Smooth muscle cell (in vitro differentiated cells): Measurements from ENCODE around the gene WDR72. TPM values are rescaled to one million over a fixed set of nuclear protein-coding genes. Genes with fewer than 3 reads are reported as not detected.

Experiments used
- DNase-seq: peaks from one replicate; lab custom pipeline; 2025; ENCODE audit not compliant: unreplicated experiment; lab: John Stamatoyannopoulos, UW
- H2AFZ ChIP-seq: fragments of 200-600 bp; sonication (generic); 2 replicates; pipeline ENCODE4 v1.6.0; 2016; ENCODE audit warnings: antibody characterized with exemption, low read depth, mild to moderate bottlenecking
- H3F3A ChIP-seq: fragments of 200-600 bp; sonication (generic); 2 replicates; pipeline ENCODE4 v1.6.0; 2017; ENCODE audit warnings: antibody characterized with exemption, low read depth
- H3K27ac ChIP-seq: fragments of 200-600 bp; sonication (generic); 2 replicates; pipeline ENCODE4 v1.5.1; 2016; ENCODE audit warnings: low read depth, mild to moderate bottlenecking
- H3K27me3 ChIP-seq: fragments of 200-600 bp; sonication (generic); 2 replicates; pipeline ENCODE4 v1.6.1; 2016; ENCODE audit warnings: low read depth, mild to moderate bottlenecking
- H3K36me3 ChIP-seq: fragments of 200-600 bp; sonication (generic); 2 replicates; pipeline ENCODE4 v1.5.1; 2016; ENCODE audit warnings: low read depth
- H3K4me1 ChIP-seq: fragments of 200-600 bp; sonication (generic); 2 replicates; pipeline ENCODE4 v1.5.1; 2016; ENCODE audit warnings: low read depth
- H3K4me2 ChIP-seq: fragments of 200-600 bp; sonication (generic); 2 replicates; pipeline ENCODE4 v1.6.0; 2016; ENCODE audit warnings: mild to moderate bottlenecking
- H3K4me3 ChIP-seq: fragments of 200-600 bp; sonication (generic); 2 replicates; pipeline ENCODE4 v1.5.1; 2016; ENCODE audit warnings: mild to moderate bottlenecking
- H3K79me2 ChIP-seq: fragments of 200-600 bp; sonication (generic); 2 replicates; pipeline ENCODE4 v1.6.0; 2016; ENCODE audit warnings: low read depth, mild to moderate bottlenecking
- H3K9ac ChIP-seq: fragments of 200-600 bp; sonication (generic); 2 replicates; pipeline ENCODE4 v1.6.0; 2016; ENCODE audit warnings: low read depth
- H3K9me3 ChIP-seq: fragments of 200-600 bp; sonication (generic); replicated peaks from 2 replicates; pipeline ENCODE4 v1.5.1; 2016; ENCODE audit warnings: low read depth
- H4K20me1 ChIP-seq: fragments of 200-600 bp; sonication (generic); 2 replicates; pipeline ENCODE4 v1.6.0; 2016; ENCODE audit warnings: low read depth
- CTCF ChIP-seq: fragments of 200-600 bp; sonication (generic); IDR thresholded peaks from 2 replicates; pipeline ENCODE4 v1.5.1; 2017; ENCODE audit warnings: borderline replicate concordance, mild to moderate bottlenecking, antibody characterized with exemption; ENCODE audit not compliant: insufficient read depth, poor library complexity, severe bottlenecking
- WGBS: methylation state at CpG from one replicate; pipeline ENCODE4 v1.1.7; 2016; ENCODE audit warnings: low lambda C conversion rate; 5-methylcytosine and 5-hydroxymethylcytosine counted together
- polyA plus RNA-seq: library from polyadenylated mRNA; unstranded; fragments of >200 nt; fragmentation: Nextera tagmentation; extraction: Ambion mirVana; gene quantifications from 2 replicates; pipeline ENCODE4 v1.2.1, GENCODE V29; 2016
- total RNA-seq: library from RNA; depleted of rRNA; stranded (reverse); fragments of >200 nt; gene quantifications from 2 replicates; pipeline ENCODE4 v1.2.3, GENCODE V29; 2014

Gene WDR72
- total and polyA plus RNA-seq, 2 experiments from 2014 or later = 1.3 to 3.3 TPM

GRCh38 chr15:53506370-53506769 lies 253.1 kb downstream of the WDR72 start:
- Histone ChIP-seq H3K27ac (no peak overlapping the region), H4K20me1 (no peaks in the 10 kb centered on the region), H3K4me1 (no peaks in the 10 kb centered on the region), H3K79me2 (no peaks in the 10 kb centered on the region), H3K4me2 (no peak overlapping the region), H3K9ac (no peak overlapping the region), H3K9me3 (no peaks in the 10 kb centered on the region), H3F3A (no peaks in the 10 kb centered on the region), H3K27me3 (no peaks in the 10 kb centered on the region), H2AFZ (no peak overlapping the region), H3K4me3 (no peak overlapping the region), H3K36me3 (no peaks in the 10 kb centered on the region)
- no peak for DNase-seq
- TF ChIP-seq CTCF = no peak
- WGBS = 77% methylated on average over 2 of the region's 2 CpGs

GRCh38 chr15:53498996-53499395 lies 260.5 kb downstream of the WDR72 start:
- no peak overlapping the region for H3K9ac ChIP-seq
- H3K9me3 ChIP-seq = no peaks in the 10 kb centered on the region
- no peak for TF ChIP-seq CTCF
- no peaks in the 10 kb centered on the region for H3K4me1 ChIP-seq
- no peak overlapping the region for H3K4me2 ChIP-seq
- no peak for DNase-seq
- WGBS = 72% methylated on average over 4 of the region's 4 CpGs
- H3K79me2 ChIP-seq = no peaks in the 10 kb centered on the region
- H4K20me1 ChIP-seq = no peaks in the 10 kb centered on the region
- no peak overlapping the region for H3K27ac ChIP-seq
- H3K4me3 ChIP-seq = no peak overlapping the region
- H3K36me3 ChIP-seq = no peaks in the 10 kb centered on the region
- no peaks in the 10 kb centered on the region for H3F3A ChIP-seq
- H3K27me3 ChIP-seq = no peaks in the 10 kb centered on the region
- no peak overlapping the region for H2AFZ ChIP-seq

GRCh38 chr15:53490341-53490740 lies 269.1 kb downstream of the WDR72 start:
- H3K4me1 ChIP-seq = no peaks in the 10 kb centered on the region
- TF ChIP-seq CTCF = no peak
- no peak overlapping the region for H3K4me3 ChIP-seq
- no peaks in the 10 kb centered on the region for H3K36me3 ChIP-seq
- no peaks in the 10 kb centered on the region for H3K79me2 ChIP-seq
- no peak overlapping the region for H3K27ac ChIP-seq
- no peak for DNase-seq
- no peaks in the 10 kb centered on the region for H3K9me3 ChIP-seq
- H3K4me2 ChIP-seq = no peak overlapping the region
- no peaks in the 10 kb centered on the region for H3K27me3 ChIP-seq
- H3K9ac ChIP-seq = no peak overlapping the region
- no peaks in the 10 kb centered on the region for H4K20me1 ChIP-seq
- H3F3A ChIP-seq = no peaks in the 10 kb centered on the region
- no peak overlapping the region for H2AFZ ChIP-seq

- H3K4me1 ChIP-seq = no peaks in the 10 kb centered on the region
- no peak overlapping the region for H3K9ac ChIP-seq
- no peaks in the 10 kb centered on the region for H3K36me3 ChIP-seq
- no peaks in the 10 kb centered on the region for H3K79me2 ChIP-seq
- no peak for DNase-seq
- H2AFZ ChIP-seq = no peak overlapping the region
- H4K20me1 ChIP-seq = no peaks in the 10 kb centered on the region
- no peak overlapping the region for H3K4me3 ChIP-seq
- no peaks in the 10 kb centered on the region for H3K27me3 ChIP-seq
- no peaks in the 10 kb centered on the region for H3K9me3 ChIP-seq
- 96% methylated on average over 1 of the region's 1 CpG for WGBS
- no peak overlapping the region for H3K27ac ChIP-seq
- TF ChIP-seq CTCF = no peak
- H3K4me2 ChIP-seq = no peak overlapping the region
- H3F3A ChIP-seq = no peaks in the 10 kb centered on the region
Observed at GRCh38 chr15:53482055-53482454, 277.4 kb downstream of the WDR72 start.
